HG03097 (cell line): Measurements from ENCODE around the gene NRXN3.

Experiments
- ATAC-seq: cut with Tn5 transposase; IDR thresholded peaks from one replicate; pipeline ENCODE4 v1.9.1; 2021; ENCODE audit not compliant: unreplicated experiment, low FRiP score

NRXN3 gene

GRCh38 chr14:79165471-79166090, 995.4 kb downstream of the NRXN3 start:
- ATAC-seq, result no peak

GRCh38 chr14:79166171-79166570, 996.0 kb downstream of the NRXN3 start:
- ATAC-seq, result no peak

DNA sequence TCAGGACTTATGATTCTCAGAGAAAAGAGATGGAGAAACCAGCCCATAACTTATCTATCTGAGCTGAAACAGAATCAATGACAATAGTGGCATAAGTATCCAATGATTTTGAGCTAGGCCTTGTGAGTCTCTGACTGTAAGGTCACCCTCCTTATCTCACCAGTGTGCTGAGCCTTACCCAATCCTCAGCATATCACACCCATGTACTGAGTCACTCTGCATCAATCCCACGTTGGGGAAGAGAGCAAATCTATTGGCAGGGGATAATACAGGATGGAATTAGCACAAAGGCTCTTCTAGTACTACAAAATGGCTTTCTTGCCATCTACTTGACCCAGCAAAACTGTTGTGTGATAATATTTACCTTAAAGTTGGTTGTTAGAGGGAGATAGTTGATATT, 997.8 kb downstream of the NRXN3 start:
- no peak for ATAC-seq

- no peak for ATAC-seq
Measured at GRCh38 chr14:79175671-79176070, 1005.5 kb downstream of the NRXN3 start.

DNA sequence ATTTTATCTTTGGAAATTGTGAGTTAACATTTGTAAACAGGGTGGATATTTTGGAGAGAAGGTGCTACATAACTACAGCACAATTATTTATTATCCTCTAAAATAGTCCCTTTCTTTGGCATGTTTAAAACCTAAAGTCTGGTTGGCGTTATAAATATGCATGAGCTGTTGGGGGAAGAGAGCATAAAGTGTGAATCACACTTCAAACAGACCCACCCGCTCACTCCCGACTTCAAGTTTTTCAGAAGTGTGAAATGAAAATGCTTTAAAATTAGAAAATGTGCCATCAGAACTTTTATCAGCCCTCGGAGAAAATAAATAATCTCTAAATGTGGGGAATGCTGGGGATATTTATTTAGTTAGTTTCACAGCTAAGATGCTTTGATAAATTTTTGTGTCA, 1006.9 kb downstream of the NRXN3 start:
- ATAC-seq, result no peak

DNA sequence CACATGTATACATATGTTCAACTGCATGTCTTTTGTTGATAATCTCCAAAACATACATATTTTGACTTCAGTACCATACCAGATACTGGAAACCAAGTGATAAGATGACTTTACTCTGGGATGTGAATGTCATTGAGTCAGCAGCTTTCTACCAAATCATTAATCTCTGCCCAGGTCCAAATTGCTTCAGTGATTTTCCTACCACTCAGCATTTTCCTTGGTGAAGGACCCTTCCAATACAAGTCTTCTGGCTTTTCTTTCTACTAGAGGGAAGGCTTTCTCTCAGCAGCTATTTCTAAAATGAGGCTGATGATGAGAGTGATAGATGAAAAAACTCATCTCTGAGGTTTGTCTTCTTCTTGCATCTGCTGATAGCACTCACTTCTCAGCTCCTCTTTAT, 1008.5 kb downstream of the NRXN3 start:
- no peak for ATAC-seq

GRCh38 chr14:79179985-79180384, 1009.8 kb downstream of the NRXN3 start:
- no peak for ATAC-seq

- ATAC-seq, result no peak
Measured at GRCh38 chr14:79180656-79181055, 1010.5 kb downstream of the NRXN3 start.

DNA sequence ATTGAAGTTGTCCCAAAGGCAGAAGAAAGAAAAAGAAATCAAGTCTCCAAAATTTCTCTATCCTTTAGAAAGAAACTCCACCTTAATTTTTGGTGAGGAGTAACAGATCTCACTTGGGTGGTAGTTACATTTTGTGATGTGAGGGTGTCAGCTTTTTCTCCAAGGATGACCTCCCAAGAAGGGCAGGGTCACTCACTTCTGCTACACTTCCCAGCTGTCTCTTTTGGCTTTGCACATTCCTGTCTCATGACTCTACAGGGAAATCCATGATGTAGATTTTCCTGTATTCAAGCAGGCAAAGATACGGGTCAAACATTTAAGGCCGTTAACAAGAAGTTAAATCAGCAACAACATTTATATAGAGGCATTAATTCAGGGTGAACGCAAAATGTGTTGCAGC, 1016.4 kb downstream of the NRXN3 start:
- no peak for ATAC-seq

DNA sequence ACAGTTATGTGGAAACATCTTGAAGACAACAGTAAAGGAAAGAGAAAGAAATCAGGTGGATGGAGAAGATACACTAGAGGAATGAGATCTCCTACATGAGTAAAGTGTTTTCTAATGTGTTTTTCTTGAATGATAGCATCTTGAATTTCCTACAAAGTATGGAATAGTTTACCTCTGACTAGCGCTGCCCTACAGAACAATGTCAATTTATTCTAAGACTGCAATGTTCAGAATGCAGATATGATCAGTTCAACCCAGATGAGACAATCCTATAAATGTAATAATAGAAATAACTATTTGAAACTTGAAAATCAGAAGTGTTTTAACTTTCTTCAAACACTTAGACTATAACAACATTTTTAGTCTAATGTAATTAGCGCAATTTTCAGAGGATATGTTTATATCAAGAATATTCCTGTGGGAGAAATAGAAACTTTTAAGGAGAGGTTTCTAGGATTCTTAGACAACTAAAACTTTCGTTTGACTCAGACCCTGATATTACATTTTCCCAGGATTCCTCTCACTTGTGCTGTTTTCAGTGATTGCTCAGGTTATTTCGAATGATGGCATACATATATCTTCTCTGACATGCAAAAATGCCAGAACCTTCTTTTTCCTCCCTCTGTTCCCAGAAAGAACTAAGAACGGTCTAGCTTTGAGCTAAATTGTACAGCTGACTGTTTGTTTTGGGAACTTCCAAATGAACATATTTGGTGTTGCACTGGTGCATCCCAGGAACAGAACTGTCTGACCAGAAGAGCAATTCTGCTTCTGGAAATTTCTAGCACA, 1023.7 kb downstream of the NRXN3 start:
- ATAC-seq, result no peak

- ATAC-seq, result no peak
Measured at GRCh38 chr14:79196216-79196615, 1026.0 kb downstream of the NRXN3 start.

GRCh38 chr14:79197516-79197915, 1027.3 kb downstream of the NRXN3 start:
- no peak for ATAC-seq

DNA sequence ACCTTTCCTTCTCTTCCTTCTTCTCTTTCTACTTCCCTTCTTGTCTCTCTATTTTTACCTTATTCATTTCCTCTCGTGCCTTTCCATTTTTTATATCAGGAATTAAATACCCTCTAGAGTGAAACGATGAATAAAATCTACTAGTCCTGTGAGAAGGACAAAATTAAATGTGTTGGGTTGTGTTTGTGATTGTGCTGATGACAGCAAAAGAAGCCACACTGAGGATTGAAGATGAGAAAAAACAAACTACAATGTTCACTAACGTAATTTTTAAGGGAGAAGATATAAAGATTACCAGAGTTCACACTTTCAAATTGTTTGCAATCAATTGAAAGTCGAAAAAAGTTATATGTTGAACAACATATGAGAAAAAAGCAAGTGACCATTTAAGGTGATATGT, 1029.0 kb downstream of the NRXN3 start:
- ATAC-seq, result no peak

DNA sequence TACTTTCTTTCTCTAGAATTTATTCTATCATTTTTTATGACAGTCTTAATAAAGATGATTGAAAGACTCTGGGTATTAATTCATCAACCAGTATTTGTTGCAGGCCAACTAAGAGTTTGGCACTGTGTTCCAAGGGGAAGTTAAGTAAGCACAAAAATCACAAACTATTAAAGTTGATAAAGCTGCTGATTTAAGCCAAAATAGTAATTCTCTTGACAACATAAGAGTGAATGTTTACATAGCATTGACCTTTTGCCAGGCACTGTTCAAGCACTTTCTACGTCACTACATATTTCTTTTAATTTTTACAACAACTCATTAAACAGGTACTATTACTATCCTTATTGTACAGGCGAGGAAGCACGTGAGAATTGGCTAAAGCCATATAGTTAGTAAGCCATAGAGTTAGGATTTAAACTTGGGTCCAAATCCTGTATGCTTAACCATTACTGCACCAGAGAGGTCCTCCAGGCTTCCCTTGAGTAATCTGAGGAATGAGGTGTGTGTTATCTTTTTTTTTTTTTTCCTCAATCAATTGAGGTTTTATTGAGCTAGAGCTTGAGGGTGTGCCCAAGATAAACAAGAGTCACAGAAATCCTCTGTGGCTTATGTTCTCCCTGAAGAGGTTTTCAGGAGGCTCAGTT, 1031.5 kb downstream of the NRXN3 start:
- no peak for ATAC-seq

DNA sequence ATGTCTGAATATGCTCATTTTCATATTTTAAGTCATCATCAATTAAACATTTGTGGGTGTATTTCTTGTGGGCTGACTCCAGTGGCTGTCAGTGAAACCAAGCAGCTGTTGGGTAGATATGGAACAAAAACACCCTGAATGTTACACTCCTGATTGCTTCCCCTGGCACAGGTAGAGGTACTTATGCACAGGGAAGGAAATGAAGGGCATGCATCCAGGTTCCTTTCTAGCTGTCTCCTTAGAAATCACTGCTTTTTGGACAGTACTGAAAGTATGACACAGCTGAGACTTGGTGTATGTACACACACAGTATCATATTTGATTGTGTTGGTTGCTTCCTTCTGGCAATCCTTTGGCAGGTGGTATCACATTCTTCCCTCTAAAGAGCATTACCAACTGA, 1034.4 kb downstream of the NRXN3 start:
- no peak for ATAC-seq

GRCh38 chr14:79209418-79209817, 1039.2 kb downstream of the NRXN3 start:
- no peak for ATAC-seq

- ATAC-seq, result no peak
Measured at GRCh38 chr14:79225815-79226214, 1055.6 kb downstream of the NRXN3 start.

DNA sequence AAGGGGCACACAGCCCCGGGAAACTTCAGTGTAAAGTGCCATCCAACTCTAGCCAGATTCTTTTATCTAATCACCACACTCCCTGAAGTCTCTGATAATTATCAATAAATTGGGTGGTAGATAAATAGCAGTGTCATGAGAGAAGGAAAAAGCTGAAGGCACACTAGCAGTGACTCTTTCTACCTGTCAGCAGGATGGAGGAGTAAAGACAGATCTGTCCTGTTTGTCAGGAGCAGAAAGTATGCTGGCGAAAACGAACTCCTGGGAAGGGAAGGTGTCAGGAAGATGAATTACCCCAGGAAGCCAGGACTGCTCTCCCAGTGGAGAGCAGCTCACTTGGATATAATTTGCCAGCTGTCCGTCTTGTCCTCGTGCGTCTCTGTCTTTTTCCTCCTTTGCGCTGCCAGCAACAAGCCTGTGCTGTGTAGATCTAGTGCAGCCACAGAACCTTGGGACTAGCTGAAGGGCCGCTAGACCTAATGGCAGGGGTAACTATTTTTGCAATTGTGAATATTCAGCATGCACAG, 1059.3 kb downstream of the NRXN3 start:
- ATAC-seq, result no peak

DNA sequence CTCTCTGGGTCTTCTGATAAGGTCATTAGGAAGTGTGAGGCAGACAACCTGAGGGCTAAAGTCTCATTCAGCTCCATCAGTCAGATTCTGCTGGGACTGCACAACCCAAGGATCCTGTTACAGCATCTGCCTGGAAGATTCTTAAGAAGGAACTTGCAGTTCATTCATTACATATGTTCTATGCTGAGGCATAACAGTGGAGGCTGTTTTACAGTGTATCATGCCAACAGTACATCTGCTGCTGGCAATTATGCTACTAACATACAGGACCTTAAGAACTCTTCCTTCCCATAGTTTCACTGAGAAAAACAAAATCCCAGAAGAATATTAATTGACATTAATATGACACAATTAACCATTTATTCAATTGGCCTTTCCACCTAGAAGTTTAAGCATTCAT, 1072.5 kb downstream of the NRXN3 start:
- ATAC-seq, result no peak

DNA sequence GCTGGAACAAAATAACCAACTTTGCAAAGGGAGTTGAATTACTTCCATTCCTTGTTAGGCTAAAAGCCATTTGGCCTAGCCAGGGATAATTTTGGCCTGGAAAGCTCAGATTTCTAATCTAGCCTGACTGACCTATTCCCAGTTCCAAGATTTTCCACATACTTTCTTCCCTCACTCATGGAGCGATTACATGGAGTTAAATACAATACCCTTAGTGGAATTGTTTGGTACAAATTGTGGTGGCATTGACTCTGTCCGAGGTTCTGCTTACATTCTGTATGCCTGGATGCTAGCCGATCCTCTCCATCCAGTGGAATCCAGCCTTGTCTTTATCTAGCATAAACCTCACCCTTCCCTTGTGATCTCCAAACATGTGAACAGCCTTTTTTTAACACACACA, 1076.0 kb downstream of the NRXN3 start:
- ATAC-seq, result no peak

DNA sequence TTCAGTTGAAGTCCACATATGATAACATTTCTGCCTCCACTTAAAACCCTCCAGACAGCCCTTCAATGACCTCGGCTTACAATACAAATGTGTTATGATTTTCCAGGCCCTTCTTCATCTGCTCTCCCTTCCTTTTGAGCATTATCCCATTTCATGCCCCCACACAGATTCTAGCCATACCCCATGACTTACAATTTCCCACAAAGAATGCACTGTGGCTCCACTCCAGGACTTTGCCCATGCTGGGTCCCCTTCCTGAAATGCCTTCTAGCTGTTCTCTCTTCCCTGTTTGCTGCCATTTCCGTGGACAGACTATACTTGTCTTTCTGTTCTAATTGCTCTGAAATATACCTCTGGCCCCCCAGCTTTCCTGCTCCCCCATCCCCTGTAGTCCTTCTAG, 1078.0 kb downstream of the NRXN3 start:
- no peak for ATAC-seq

GRCh38 chr14:79248771-79249170, 1078.6 kb downstream of the NRXN3 start:
- no peak for ATAC-seq
